NCI-H82 treated with DMSO at 0.1 percent for 48 hours (cell line): ENCODE measurements around the gene MAN1A2.
"Not testable (repeated sequence)": the region's sequence is repeated elsewhere in the genome, so short reads cannot be mapped to it uniquely, and the experiment has no call there.

Experiments used
- DNase-seq: peaks from one replicate; lab custom pipeline; 2025; ENCODE audit not compliant: unreplicated experiment; lab: John Stamatoyannopoulos, UW

Gene MAN1A2

GRCh38 chr1:117555806-117556205 lies 188.6 kb downstream of the MAN1A2 start:
- no peak for DNase-seq

DNA sequence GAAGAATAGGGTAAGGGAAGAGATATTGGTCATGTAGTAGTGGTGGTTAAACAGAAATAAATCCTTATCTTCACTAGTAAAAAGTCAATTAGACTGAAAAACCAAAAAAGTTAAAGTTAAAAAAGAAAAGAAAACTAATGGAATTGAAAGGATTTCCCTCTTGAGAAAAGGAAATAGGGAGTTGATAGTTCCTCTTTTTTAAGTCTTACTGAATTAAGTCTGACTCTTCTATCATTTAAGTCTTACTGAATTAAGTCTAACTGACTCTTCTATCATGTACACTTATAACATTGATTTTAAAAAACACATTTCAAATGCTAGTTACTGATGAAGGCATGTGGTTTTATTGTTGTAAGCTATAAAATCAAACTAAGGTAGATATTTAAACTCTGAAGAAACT lies 189.1 kb downstream of the MAN1A2 start:
- no peak for DNase-seq

- DNase-seq = no peak
These were observed 189.7 kb downstream of the MAN1A2 start for GRCh38 chr1:117556976-117557375.

- DNase-seq = not testable (repeated sequence)
These were observed 191.2 kb downstream of the MAN1A2 start for GRCh38 chr1:117558451-117558850.

DNA sequence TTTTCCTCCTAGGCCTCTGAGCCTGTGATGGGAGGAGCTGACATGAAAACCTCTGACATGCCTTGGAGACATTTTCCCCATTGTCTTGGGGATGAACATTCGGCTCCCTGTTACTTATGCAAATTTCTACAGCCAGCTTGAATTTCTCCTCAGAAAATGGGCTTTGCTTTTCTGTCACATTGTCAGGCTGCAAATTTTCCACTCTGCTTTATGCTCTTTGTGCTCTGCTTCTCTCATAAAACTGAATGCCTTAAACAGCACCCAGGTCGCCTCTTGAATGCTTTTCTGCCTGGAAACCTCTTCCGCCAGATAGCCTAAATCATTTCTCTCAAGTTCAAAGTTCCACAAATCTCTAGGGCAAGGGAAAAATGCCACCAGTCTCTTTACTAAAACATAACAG lies 191.9 kb downstream of the MAN1A2 start:
- DNase-seq = no peak

GRCh38 chr1:117559985-117560384 lies 192.7 kb downstream of the MAN1A2 start:
- no peak for DNase-seq

DNA sequence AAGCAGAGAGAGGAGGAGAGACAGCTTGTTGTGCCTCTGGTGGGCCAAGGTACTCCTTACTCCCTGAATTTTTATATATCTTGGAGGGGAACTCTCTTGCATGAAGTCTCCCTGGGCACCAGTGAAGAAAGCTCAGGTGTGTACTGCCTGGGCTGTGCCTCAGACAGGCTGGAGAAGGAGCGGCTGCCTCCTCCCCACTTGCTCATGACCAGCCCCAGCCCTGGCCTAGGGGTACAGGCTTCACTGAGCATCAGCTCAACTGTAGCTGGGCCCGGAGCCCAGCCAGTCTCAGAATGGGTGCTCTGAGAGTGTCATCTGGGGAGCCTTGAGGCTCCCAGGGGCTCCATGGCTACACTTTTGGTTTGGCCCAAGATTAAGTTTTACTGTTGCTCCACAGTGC lies 193.8 kb downstream of the MAN1A2 start:
- no peak for DNase-seq

DNA sequence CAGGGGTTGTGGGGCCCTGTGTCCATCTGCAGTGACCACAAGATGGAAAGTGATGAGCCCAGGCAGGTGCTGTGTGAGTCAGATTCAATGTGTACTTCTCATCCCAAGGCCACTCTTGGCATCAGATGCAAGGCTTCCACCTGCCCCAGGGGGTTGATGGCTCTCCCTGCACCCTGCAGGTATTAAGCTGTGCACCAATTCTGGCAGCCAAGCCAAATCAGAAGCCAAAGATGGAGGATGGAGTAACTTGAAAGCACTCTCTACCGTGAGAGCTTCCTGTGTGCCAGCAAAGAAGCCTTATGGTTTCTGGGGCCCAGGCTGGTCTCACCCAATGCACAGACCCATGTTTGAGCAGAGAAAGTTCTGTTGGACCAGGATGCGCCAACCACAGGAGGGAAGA lies 194.3 kb downstream of the MAN1A2 start:
- no peak for DNase-seq

GRCh38 chr1:117562581-117563491 lies 195.6 kb downstream of the MAN1A2 start:
- no peak for DNase-seq

DNA sequence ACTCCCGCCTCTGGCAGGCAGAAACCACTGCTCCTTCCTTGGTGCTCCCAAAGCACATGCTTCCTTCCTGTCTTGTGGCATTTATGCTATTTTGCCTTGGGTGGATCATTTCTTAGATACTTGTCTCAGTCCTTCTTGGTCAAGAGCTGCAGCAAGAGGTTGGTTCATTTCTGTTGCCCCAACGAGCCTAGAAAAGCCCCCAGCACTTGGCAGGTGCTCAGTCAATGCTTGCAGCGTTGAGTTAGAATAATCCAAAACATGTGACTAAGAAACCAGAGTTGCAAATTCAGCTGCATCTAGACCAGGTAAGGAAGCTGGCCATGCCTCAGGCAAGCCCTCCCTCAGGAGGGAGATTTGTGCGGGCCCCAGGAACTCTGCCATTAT lies 196.2 kb downstream of the MAN1A2 start:
- DNase-seq = no peak

DNA sequence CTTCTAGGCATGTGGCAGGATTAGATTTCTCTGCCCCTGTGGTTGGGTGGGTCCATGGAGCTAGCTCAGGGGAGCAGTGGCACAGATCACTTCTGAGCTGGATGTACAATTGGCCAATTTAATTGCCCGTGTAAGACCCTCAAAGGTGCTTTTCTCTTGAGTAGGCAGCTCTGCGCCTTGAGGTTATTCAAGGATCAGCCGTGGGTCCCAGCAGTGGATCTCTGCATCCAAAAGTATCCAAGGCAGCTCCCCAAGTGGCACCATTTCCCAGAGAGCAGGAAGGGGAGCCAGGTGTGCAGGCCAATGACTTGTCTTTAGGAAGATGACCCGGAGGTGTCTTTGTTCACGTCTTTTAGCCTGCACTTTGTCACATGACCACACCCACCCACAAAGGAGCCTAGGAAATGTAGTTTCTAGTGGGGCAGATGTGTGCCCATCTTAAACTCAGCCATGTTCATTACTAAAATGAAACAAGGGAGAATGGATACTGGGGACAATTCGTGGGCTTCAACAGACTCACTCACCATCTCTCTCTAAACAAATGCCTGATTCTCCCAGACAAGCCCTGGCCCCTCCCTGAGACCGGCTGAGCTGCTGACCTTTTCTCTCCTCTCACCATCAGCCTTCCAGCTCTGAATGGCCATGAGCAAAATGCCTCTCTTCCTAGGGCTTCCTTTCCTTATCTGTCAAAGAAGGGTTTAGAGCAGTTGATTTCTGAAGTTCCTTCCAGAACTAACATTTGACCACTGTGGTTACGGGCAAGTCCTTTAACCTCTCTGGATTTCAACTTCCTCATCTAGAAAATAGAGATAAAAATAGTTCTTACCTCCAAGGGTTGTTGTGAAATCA lies 197.2 kb downstream of the MAN1A2 start:
- DNase-seq = no peak

DNA sequence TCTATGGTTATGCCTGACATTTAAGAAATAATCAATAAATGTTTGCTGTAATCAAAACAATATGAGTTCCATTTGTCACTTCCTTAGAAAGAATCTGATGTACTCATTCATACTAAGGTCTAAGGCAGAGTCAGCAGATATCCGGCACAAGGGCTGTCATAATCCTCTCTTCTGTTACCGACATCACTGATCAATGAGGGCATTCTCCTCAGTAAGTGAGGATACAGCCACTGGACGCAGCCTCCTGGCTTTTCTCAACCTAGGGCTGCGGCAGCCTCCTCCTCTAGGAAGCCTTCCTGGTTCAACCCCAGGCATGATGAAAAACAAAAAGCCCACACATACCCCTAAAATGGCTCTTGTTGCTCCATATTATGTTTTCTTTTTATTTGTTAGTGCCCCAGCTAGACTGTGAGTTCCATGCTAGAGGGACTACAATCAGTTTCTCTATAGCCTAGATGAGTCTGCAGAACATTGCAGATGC lies 197.9 kb downstream of the MAN1A2 start:
- no peak for DNase-seq

DNA sequence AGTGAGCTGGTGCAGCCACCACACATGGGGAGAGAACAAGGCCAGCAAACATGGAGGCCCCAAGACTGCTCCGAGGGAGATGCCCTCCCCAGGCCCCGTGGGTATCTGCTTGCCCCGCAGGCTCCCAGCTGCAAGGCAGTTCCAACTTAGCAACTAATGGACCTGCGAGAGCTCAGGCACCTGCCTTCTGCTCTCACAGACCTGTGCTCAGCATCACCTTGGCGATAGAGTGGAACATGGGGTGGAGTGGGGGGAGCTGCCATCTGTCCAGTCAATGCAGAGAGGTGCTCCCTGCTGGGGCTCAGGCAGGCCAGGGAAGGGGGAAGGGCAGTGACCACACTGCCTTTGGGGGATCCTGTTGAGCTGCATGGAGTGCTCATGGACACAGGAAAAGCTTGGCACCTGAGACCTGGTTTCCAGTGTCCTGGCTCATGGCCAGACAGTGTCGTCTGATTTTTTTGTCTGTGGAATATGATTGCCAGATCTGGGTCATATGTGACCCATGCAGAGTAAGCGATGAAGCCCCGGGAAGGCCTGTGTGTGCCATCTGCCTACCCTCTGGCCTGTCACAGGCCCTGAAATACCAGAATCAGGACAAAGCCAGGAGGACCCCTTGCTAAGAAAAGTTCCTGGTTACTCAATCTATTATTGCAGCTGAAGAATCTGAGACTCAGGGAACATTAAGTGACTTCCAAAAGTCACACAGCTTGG lies 198.7 kb downstream of the MAN1A2 start:
- no peak for DNase-seq

GRCh38 chr1:117566556-117566955 lies 199.3 kb downstream of the MAN1A2 start:
- DNase-seq = no peak

GRCh38 chr1:117567435-117567834 lies 200.2 kb downstream of the MAN1A2 start:
- DNase-seq = no peak

- no peak for DNase-seq
These were observed 200.7 kb downstream of the MAN1A2 start for GRCh38 chr1:117567976-117568375.

DNA sequence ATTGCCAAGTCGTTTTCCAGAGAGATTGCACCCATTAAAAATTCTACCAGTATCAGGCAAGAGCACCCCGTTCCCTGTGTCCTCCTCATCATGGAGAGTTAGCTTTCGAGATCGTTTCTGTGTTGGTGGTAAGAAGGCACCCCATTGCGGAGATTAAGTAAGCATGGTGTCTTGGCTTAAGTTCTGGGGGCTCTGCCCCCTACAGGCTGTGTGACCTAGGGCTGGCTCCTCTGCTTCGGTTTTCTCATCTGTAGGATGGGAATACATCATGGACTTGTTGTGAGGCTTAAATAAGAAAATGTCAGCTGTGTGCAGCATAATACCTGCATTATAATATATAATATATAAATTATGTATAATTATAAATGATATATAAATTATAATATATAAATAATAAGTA lies 201.8 kb downstream of the MAN1A2 start:
- no peak for DNase-seq

DNA sequence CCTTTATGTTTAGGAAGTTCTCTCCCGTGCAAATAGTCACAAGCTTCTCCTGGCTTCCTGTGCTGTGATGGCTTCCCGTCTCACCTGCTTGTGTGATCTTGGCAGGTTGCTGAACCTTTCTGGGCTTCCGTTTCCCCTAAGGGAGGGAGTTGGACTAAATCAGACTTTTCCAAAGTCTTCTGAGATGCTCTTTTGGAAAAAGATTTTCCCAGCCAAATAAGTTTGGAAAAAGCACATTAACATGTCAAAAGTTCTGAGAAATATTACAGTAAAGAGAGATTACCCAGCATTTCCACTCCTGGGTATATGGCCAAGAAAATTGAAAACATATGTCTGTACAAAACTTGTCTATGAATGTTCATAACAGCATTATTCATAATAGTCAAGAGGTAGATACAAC lies 202.6 kb downstream of the MAN1A2 start:
- DNase-seq = no peak

DNA sequence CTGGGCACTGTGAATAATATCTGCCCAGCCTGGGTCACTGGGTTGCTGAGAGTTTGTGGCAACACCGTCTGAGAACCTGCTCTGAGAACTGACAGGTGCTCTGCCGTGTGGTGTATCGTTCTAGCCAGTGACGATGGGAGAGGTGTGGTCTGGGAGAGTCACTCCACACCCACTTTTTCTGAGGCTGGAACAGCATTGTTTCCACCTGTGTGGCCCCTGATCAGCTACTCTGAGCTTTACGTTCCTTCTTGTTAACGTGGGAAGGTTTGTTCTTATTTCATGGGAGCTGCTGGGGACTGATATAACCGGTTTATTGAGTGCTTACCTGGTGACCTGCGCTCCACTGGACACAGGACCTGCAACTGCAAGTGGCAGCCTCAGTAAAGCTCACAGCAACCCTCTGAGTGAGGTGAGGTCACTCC lies 203.8 kb downstream of the MAN1A2 start:
- DNase-seq = no peak

GRCh38 chr1:117571496-117571895 lies 204.2 kb downstream of the MAN1A2 start:
- DNase-seq = no peak

DNA sequence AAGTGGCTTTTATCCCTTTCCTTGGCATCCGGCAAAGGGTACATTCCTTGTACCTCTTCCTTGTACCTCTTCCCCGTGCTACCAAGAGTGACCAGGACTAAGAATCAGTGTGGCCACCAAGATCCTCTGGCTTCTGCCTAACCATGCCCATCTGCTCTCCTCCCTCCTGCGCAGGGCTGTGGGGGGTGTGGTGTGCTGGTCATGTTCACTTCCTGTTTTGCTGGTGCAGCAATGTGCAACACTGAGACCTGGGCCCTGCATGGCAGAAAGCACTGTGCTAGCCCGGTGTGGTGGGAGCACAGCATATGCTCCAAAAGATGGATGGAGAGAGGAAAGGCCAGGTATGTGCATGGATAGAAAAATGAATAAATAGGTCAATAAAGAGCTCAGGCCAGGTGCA lies 205.3 kb downstream of the MAN1A2 start:
- DNase-seq = no peak
